NCI-H128 (cell line): ENCODE data around the gene IRS1.

Experiments used
- DNase-seq: peaks from one replicate; lab custom pipeline; 2025; ENCODE audit not compliant: unreplicated experiment; lab: John Stamatoyannopoulos, UW

IRS1 gene

DNA sequence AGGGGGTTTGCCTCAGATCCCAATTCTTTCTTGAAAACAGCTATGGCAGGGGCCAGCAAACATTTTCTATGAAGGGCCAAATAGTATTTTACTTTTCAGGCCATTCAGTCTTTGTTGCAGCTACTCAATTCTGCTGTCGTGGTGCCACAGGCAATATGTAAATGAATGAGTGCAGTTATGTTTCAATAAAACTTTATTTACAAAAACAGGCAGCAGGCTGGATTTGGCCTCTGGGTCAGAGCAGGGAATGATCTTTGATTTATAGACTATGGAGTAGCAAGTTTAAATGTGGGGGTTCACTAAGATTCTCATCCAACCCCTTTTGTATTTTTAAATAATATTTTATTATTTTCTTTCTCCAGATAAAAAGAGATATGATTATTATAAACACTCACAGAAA lies 72.4 kb downstream of the IRS1 start:
- DNase-seq = no peak

DNA sequence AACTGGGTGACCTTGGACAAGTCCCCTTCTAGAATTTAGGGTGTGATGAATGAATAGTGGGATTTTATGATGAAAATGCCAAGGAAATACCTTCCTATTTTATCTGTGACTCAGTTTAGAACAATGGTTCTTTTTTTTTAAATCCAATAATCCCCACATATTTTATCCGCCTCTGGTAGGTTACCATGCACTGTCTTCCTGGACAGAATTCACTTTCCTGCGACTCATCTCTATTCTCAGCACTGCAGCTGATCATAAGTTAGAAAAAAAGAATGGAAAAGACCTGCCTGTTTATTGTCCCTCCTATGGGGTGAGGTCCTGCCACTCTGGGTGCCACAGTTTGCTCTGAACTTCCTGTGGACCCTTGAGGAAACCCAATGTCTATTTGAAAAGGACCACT lies 73.1 kb downstream of the IRS1 start:
- no peak for DNase-seq

DNA sequence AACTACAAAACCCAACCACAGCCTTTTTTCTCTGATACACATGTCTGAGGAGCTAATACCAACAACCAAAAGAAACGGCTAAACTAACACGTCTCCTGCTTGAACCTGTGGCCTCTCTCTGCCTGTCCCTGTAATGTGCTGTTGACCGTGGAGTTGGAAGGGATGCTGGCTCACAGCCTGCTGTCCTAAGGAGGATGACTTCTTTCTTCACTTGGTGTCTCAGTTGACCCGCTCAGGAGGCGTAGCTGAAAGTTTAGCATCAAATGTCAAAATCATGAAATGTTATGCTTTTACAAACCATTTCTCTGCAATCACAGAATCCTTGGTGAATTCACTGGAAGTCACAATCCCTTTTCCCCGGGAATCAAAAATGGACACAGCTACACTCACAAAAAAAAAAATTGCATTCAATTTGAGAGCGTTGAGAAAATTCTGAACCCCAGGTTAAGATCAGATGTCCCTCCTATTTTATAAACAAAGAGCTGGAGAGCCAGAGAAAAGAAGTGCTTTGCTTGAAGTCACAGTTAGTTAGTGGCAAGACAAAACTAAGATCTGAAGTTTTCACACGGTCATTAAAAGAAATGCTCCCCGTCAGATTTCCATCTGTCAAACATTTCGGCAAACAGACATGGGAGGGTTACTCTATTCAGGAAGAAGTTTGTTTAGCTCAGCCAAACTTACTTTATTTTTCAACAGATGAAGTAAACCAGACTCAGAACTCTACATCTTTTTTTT lies 74.3 kb downstream of the IRS1 start:
- DNase-seq = no peak

DNA sequence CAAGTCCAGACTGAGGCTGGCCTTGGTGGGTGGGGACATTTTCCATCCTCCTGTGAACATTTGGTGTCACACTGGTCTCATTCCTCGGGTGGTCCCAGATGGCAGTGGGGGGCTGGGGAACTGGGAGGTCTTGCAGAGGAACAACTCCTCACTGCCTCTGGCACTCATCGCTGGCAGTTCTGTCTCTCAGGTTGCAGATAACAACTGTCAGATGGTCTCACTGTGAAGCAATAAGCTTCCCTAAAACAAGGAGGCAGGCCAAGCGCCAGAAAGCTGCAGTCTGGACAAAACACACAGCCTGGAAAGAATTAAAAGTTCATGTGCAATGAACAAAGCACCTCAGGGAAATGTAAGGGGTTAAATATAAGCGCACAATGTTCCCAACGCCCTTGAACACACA lies 78.1 kb downstream of the IRS1 start:
- DNase-seq = no peak

DNA sequence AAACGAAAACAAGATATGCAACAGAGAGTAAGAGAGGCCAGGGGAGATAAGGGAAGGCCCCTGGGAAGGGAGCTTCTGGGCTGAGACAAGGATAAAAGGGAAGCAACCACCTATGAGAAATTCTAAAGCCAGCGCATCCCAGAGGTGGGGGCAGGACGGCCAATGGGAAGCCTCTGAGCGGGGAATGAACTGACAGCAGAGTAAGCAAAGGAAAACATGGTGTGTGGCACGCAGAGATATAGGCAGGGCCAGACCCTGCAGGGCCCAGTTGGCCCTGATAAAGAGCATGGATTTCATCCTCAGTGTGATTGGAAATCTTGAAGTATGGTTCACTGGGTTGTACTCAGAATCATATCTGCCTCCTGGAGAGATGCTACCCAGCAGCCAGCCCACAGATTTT lies 78.7 kb downstream of the IRS1 start:
- DNase-seq = no peak

DNA sequence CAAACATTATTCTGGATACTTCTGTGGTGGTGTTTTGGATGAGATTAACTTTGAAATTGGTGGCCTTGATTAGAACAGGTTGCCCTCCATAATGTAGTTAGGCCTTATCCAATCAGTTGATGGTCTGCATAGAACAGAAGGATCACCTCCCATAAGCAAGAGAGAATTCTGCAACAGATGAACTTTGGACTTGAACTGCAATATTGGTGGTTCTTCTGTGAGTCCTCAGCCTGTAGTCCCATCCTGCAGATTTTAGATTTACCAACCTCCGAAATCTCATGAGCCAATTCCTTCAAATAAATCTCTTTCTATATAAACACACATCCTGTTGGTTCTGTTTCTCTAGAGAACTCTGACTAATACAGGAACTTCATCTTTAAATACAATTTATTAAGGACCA lies 81.9 kb downstream of the IRS1 start:
- DNase-seq = no peak

DNA sequence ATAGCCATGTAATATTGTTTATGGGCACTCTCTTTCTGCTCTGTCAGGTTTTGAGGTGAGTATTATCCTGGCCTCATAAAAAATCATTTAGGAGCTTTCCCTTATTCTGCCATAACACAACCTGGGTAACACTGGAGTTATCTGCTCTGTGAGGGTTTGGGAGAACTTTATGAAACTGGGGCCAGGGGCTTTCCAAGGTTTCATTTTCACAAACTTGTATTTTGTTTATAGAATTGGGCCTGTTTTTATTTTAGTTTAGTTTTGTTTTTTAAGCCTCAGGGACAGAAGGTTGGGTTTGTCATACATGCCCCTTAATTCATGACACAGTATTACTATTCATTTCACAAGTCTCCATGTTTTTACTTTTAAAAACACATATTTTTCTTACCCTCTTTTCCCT lies 83.5 kb downstream of the IRS1 start:
- DNase-seq = no peak

DNA sequence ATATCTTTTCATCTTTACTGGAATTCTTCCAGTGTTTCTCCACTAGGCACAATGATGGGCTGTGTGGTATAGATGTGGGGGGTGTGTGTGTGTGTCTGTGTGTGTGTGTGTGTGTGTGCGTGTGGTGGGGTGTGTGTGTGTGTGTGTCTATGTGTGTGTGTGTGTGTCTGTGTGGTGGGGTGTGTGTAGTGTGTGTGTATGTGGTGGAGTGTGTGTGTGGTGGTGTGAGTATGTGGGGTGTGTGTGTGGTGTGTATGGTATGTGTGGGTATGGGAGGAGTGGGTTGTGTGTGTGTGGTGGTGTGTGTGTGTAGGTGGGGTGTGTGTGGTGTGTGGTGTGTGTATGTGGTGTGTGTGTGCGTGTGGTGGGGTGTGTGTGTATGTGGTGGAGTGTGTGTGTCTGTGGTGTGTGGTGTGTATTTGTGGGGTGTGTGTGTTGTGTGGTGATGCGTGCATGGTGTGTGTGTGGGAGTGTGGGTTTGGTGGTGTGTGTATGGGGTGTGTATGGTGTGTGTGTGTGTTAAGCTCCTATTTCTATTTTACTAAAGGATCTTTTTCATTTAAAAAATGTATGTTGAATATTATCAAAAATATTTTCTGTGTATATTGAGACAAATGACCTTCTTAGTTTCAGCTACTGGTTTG lies 84.2 kb downstream of the IRS1 start:
- no peak for DNase-seq

DNA sequence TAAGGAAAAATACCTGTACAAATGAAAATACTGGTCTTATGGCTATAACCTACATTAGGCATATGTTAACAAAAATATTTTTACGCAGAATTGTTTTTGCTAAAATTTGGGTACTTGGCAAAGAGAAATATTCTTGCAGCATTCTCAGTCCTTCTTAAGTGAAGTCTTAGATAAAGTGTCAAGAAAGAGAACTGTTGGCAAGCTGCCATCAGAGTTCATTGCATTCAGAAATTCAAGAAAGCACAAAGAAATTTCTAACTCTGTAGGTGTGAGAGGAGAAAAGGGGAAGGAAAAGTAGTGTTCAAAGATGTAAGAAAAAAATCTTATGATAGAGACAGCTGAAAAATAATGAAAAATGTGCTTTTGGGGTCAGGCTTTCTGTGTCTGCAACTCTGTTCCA lies 86.7 kb downstream of the IRS1 start:
- DNase-seq = no peak

DNA sequence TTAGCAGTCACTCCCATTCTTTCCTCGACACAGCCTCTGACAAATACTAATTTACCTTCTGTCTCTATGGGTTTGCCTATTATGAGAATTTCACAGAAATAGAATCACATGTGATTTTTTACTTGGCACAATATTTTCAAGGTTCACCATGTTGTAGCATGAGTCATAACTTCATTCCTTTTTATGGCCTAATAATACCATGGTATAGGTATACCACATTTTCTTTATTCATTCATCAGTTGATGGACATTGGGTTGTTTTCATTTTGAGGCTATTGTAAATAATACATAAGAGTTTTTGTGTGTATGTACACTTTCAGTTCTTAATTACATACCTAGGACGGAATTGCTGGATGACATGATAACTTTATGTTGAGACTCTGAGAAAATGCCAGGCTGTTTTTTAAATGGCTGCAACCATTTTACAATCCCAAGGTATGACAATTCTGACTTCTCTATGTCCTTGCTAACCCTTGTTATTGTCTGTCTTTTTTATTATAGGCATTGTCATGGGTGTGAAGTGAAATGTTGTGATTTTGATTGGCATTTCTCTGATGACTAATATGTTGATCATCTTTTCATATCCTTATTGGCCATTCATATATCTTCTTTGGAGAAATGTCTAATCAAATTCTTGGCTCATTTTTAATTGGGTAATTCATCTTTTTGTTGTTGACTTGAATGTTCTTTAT lies 87.9 kb downstream of the IRS1 start:
- DNase-seq = no peak

DNA sequence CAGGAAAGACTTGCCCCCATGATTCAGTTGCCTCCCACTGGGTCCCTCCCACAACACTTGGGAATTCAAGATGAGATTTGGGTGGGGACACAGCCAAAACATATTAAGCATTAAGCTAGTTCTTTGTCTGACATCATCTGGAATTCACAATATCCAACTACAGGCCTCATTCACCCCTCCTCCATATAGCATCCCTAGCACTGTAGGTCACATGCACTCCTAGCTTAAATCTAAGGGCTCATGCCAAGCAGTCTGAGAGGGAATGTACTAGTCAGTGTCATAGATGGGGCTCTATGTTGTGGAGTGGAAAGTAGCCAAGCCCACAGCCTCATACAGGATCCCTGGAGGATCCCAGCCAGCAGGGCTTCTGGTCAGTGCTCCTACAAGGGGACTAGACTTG lies 92.1 kb downstream of the IRS1 start:
- DNase-seq = no peak

DNA sequence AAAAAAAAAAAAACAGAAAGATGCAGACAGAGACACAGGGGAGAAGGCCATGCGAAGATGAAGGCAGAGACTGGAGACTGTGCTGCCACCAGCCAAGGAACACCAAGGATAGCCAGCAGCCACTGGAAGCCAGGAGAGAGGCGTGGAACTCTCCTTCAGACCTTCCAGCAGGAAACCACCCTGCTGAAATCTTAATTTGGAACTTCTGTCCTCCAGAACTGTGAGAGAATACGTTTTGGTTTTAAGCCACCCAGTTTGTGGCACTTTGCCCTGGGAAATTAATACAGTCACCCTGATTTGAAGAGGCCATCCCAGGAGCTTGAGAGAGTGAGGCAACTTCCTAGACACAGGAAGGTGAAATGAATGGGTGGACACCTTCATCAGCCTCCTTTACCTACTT lies 93.7 kb downstream of the IRS1 start:
- DNase-seq = no peak

DNA sequence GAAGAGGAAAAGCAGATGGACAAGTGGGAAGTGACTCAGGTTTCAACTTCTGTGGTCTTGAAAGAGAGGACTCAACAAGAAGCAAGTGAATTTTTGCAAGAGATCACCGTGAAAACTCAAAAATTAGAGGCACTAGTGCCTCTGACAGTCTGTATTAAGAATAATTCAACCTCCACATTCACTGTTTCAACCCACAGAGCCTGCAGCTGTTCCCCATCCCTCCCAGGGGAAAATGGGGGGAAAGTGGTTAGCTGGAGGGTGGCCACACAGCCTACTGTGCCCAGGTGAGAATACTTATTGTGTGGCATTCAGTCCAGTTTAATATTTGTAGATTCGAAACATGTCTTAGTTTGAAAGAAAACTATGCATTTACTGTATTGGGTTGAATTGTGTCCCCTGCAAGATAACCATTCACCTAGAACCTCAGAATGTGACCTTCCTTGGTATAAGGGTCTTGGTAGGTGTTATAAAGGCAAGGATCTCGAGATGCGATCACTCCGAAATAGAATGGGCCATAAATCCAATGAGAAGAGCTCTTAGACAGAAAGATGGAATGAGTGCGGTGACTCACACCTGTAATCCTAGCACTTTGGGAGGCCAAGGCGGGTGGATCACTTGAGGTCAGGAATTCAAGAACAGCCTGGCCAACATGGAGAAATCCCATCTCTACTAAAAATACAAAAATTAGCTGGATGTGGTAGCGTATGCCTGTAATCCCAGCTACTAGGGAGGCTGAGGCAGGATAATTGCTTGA lies 94.3 kb downstream of the IRS1 start:
- DNase-seq = no peak

DNA sequence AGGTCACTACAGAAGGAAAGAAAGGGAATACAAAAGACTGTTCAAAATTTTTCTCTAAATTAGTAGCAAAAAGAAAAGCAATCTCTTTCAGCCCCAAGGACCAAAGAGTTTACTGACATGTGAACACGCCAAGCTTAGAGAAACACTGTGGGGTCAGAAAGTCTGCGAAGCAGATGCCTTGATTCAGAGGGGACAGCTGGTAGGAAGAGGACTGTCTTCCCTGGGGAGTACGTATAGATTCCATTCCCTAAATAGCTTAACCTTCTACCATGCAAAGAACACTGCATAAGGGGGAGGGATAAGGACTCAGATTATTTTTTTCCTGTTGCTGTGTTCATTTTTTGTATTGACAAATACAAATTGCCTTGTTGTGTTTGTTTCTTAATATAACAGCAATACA lies 96.1 kb downstream of the IRS1 start:
- DNase-seq = no peak

DNA sequence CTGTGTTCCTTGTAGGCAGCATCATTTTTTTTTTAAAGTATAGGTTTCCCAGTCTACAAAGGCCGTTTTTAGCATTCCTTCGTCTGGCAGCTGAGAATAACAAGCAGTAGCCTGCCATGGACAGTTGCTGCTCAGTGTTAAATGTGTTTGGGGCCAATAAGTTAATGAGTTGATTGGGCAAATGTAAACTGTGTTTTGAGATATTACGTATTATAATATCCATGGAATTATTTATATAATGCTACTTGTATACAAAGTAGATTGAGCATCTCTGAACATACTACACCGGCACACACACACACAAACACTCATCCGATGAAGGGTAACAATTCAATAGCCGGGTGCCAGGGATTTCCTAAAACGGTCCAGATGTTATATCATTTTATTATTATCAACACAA lies 97.2 kb downstream of the IRS1 start:
- no peak for DNase-seq

DNA sequence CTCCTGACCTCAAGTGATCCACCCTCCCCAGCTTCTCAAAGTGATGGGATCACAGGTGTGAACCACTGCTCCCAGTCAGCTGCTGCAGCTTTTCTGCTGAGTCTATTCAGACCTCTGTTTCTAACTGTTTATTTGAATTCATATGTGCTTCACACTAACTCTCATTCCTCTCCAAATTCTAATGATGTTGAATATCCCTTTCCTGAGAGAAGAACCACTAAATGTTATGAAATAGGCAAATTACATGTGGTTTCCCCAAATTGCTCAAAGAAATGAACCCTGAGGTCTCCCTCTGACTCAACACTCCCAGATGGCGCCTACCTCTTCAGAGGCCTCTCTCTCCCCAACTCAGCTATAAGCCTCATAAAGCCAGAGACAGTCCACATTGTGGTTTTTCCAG lies 98.6 kb downstream of the IRS1 start:
- no peak for DNase-seq

DNA sequence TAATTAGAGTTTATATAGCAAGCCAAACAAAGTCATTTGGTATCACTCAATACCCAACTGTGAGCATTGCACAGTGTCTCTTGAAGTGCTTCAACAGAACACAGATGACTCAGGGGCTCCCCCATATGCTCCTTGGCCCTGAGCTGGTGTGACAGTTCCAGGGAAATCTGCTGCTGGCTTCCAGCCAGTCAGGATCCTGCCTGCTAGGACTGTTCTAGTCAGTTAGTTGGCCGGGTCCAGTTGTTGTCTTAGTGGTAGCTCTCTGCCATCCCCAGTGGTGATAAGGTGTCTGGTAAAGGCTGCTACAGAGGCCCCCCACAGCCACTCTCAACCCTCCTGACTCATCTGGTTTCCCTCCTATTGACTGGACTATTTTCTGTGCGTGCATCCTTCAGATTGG lies 100.3 kb downstream of the IRS1 start:
- DNase-seq = no peak

DNA sequence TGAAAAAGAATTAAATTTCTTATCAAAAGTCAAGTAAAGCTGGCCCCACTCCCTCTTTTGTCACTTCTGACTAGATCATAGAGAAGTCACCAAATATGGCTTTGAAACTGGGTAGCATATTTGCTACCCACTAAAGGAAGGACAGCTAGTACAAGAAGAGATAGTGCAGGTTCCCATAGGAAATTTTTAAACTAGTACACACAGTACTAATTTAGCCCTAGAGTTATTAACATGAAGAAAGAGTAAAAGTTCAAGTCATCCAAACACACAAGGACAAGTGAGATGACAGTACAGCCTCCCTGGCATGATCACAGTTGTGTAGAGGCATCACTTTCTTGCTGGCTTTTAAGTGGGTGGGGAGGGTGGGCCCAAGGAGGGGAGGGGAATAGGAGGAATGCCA lies 100.9 kb downstream of the IRS1 start:
- DNase-seq = no peak

DNA sequence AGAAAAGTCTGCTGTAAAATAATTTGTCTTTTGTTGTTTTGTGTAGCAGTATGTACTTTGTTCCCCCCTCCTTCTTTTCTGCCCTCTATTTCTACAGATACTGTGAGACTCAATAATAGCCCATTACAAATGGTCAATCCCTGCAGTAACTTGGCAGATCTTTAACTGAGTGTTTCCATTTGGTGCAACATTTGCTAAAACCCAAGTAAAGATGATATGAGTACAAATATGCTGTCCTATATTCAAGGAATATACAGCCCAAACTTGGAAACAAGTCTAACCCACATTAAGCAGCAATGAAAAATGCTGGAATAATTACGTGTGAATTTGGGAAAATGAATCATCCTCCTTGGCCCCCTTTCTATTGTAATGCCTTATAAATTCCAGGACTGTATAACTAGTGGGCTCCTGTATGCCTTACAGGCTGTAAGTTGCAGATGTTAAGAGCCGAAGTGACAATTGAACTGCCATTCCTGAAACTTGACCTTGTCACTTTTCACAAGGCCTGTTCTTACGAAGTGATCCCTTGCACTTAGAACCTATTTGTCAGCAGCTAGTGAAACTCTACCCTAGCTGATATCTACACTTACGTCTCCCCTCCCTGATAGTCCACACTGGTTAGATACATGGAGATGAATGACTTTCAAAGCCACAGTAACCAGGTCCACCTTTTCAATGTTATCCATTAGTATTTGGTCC lies 104.9 kb downstream of the IRS1 start:
- DNase-seq = no peak

DNA sequence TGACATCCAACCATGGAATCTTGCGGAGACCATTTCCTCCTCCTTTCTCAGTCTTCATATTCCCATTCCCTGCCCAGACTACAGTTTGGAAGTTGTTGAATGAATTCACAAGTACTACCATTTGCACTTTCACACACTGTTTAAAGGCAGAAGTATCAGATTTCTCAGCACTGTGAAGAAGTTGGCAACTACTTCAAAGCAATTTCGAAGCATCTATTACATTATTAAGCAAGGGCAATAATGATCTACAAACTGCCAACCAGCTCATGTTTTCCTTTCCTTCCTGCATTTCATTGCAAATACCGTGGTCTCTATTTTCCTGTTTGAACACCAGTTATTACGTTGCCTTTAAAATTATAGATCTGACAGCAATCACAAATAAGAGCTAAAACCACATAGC lies 105.5 kb downstream of the IRS1 start:
- no peak for DNase-seq

DNA sequence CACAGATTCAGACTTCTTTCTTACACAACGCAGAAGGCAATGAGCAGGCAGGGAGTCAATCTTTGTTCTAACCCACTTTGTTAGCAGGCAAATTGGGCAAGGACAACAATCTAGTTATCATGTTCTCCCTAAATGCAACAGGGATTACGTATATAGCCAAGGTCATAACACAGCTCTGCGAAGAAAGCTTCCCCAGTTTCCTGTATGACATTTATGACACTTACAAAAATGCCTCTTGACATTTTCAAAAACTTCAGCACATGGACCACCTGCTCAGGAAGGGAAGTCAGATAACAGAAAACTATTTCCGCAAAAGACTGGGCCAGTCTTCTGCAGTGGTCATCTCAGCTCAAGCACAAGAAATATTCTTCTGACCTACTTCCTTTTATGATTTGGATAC lies 106.1 kb downstream of the IRS1 start:
- DNase-seq = no peak
